Thoracic aorta (tissue), 2 donors: Measurements from ENCODE around the gene CYP17A1. TPM values are rescaled to one million over a fixed set of nuclear protein-coding genes. Genes with fewer than 3 reads are reported as not detected.

Experiments
- ATAC-seq: fragments of 150-250 bp; one replicate; pipeline ENCODE4 v1.8.0; 2017; ENCODE audit warnings: low read depth; ENCODE audit not compliant: insufficient number of reproducible peaks, low FRiP score
- DNase-seq: peaks from one replicate; pipeline ENCODE4 v3.0.0-alpha.2; 2020; ENCODE audit warnings: low spot score
- H3K27ac ChIP-seq, 2 donors: fragments of 200-600 bp; sonication (generic); 1 replicate in 1 of 2; 2 replicates in 1 of 2; pipeline ENCODE4 v1.5.1; 2016; ENCODE audit warnings: mild to moderate bottlenecking in 2 of 2, moderate library complexity in 2 of 2
- H3K27me3 ChIP-seq: fragments of 200-600 bp; sonication (generic); replicated peaks from 2 replicates; pipeline ENCODE4 v1.6.0; 2016; ENCODE audit warnings: mild to moderate bottlenecking; ENCODE audit not compliant: insufficient read depth
- H3K36me3 ChIP-seq: fragments of 200-600 bp; sonication (generic); one replicate; pipeline ENCODE4 v1.5.1; 2016
- H3K4me1 ChIP-seq, 2 donors: fragments of 200-600 bp; sonication (generic); 1 replicate in 1 of 2; 2 replicates in 1 of 2; pipeline versions ENCODE4 v1.5.1 to v1.6.0; 2016; ENCODE audit warnings: low read depth in 2 of 2, mild to moderate bottlenecking in 1 of 2; ENCODE audit not compliant: control insufficient read depth in 1 of 2
- H3K4me3 ChIP-seq: fragments of 200-600 bp; sonication (generic); 2 replicates; pipeline ENCODE4 v1.5.1; 2016; ENCODE audit warnings: mild to moderate bottlenecking
- H3K9me3 ChIP-seq: fragments of 200-600 bp; sonication (generic); 2 replicates; pipeline ENCODE4 v1.5.1; 2016
- CTCF ChIP-seq: fragments of 200-600 bp; sonication (generic); IDR thresholded peaks from one replicate; pipeline ENCODE4 v1.5.1; 2019; ENCODE audit warnings: antibody characterized with exemption
- total RNA-seq, 2 donors: library from RNA; depleted of rRNA; stranded (reverse); fragments of >200 nt; gene quantifications; one replicate each; pipeline versions ENCODE4 v1.1.0 to v1.2.3, GENCODE V29; 2016

Gene CYP17A1
- 1 to 10 TPM in 1 of 2 donors, under 1 TPM in 1; 0.41 to 1.3 TPM for total RNA-seq

GRCh38 chr10:102837230-102837721 lies at the start of gene CYP17A1:
Gene CYP17A1, minus strand, starts transcription at chr10:102837413. Its CDS starts 52 bp downstream, at chr10:102837361.
- Histone ChIP-seq H3K27ac (no peak within 1 kb of the TSS), H3K4me3 (no peak within 1 kb of the TSS), H3K9me3 (peaks cover 4% of the 10 kb centered on the region), H3K27me3 (no peaks in the 10 kb centered on the region), H3K4me1 (peaks cover 0 to 20% of the 10 kb centered on the region in 2 donors), H3K36me3 (no peaks in the 10 kb centered on the region)
- no peak for TF ChIP-seq CTCF
- ATAC-seq (no peak), DNase-seq (no peak)

- no peaks in the 10 kb centered on the region for H3K36me3 ChIP-seq
- H3K4me1 ChIP-seq, result no peaks in the 10 kb centered on the region
- no peak overlapping the region for H3K4me3 ChIP-seq
- ATAC-seq (no peak), DNase-seq (no peak)
- no peaks in the 10 kb centered on the region for H3K9me3 ChIP-seq
- TF ChIP-seq CTCF, result no peak
- no peak overlapping the region for H3K27ac ChIP-seq
- H3K27me3 ChIP-seq, result no peaks in the 10 kb centered on the region
Observed at GRCh38 chr10:102880256-102880655, 43.0 kb upstream of the CYP17A1 start.

- no peaks in the 10 kb centered on the region for H3K4me1 ChIP-seq
- ATAC-seq (no peak), DNase-seq (no peak)
- TF ChIP-seq CTCF, result no peak
- no peaks in the 10 kb centered on the region for H3K27me3 ChIP-seq
- H3K9me3 ChIP-seq, result no peaks in the 10 kb centered on the region
- H3K36me3 ChIP-seq, result no peaks in the 10 kb centered on the region
- H3K4me3 ChIP-seq, result no peak overlapping the region
- no peak overlapping the region for H3K27ac ChIP-seq
Observed at GRCh38 chr10:102878629-102879028, 41.4 kb upstream of the CYP17A1 start.

GRCh38 chr10:102876747-102877153 lies 39.5 kb upstream of the CYP17A1 start:
- Histone ChIP-seq H3K4me1 (no peaks in the 10 kb centered on the region), H3K36me3 (no peaks in the 10 kb centered on the region), H3K27ac (no peak overlapping the region), H3K27me3 (no peaks in the 10 kb centered on the region), H3K9me3 (no peaks in the 10 kb centered on the region), H3K4me3 (no peak overlapping the region)
- DNase-seq, result no peak
- no peak for ATAC-seq
- TF ChIP-seq CTCF, result no peak

- no peaks in the 10 kb centered on the region for H3K27me3 ChIP-seq
- H3K27ac ChIP-seq, result no peak overlapping the region
- no peaks in the 10 kb centered on the region for H3K36me3 ChIP-seq
- no peak for ATAC-seq
- peaks cover 5 to 11% of the 10 kb centered on the region in 2 donors for H3K4me1 ChIP-seq
- no peak for TF ChIP-seq CTCF
- no peak overlapping the region for H3K4me3 ChIP-seq
- no peak for DNase-seq
- no peaks in the 10 kb centered on the region for H3K9me3 ChIP-seq
Observed at GRCh38 chr10:102872163-102872562, 35.0 kb upstream of the CYP17A1 start.
